Measurements from ENCODE around the gene HLCS. TPM values are rescaled to one million over a fixed set of nuclear protein-coding genes. Genes with fewer than 3 reads are reported as not detected.

HLCS gene
- polyA plus RNA-seq, 4 donors, result 2.7 to 13.7 (median 4.9) TPM

DNA sequence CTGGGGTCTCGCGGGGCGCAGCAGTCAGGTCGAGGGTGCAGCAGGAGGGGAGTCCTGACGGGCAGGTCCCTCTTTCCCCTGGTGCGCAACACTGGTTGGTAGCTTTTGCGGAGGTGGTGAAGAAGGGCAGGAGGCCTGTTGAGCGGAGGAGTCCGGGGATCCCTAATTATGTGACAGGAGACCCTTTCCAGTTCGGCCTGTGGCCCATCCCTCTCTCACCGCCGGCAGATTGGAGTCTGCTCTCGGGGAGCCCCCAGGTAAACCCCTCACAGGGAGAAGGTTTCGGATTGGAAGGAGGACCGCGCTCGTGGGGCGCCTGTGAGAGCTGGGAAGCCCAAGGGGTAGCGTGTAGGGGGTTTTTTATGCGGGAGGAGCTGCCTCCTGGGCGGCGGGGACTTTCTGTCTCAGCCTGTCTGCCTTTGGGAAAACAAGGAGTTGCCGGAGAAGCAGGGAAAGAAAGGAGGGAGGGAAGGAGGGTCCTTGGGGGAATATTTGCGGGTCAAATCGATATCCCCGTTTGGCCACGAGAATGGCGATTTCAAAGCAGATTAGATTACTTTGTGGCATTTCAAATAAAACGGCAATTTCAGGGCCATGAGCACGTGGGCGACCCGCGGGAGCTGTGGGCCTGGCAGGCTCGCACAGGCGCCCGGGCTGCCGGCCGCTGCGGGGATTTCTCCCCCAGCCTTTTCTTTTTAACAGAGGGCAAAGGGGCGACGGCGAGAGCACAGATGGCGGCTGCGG lies 258.0 kb downstream of the HLCS start:
- FAIRE-seq (no peak), DNase-seq (no peak)
- 5 to 9% (median 6%) methylated on average over 39 to 44 of the region's 44 CpGs for WGBS, 3 donors
- H3K4me1 ChIP-seq (ENCODE audit: control insufficient read depth in 3 of 3, insufficient read depth in 2 of 3, low read depth in 1 of 3, low read length in 2 of 3), result peaks cover 0 to 14% (median 2%) of the 10 kb centered on the region in 3 donors
- H3K27ac ChIP-seq (ENCODE audit: low read depth in 1 of 3, low read length in 2 of 3), result no peak overlapping the region
- H3K36me3 ChIP-seq (ENCODE audit: control insufficient read depth in 3 of 3, insufficient read depth in 2 of 3, low read depth in 1 of 3, low read length in 3 of 3), result no peaks in the 10 kb centered on the region
- H3K27me3 ChIP-seq (ENCODE audit: control insufficient read depth in 3 of 3, insufficient read depth in 3 of 3, low read length in 3 of 3), result peaks cover 4 to 90% (median 67%) of the 10 kb centered on the region in 3 donors
- H3K9me3 ChIP-seq (ENCODE audit: control insufficient read depth in 2 of 2, insufficient read depth in 1 of 2, low read depth in 1 of 2, low read length in 1 of 2), result peaks cover 0 to 2% of the 10 kb centered on the region in 2 donors
- no peak overlapping the region for H3K4me3 ChIP-seq (ENCODE audit: low read depth in 1 of 3, low read length in 3 of 3)

DNA sequence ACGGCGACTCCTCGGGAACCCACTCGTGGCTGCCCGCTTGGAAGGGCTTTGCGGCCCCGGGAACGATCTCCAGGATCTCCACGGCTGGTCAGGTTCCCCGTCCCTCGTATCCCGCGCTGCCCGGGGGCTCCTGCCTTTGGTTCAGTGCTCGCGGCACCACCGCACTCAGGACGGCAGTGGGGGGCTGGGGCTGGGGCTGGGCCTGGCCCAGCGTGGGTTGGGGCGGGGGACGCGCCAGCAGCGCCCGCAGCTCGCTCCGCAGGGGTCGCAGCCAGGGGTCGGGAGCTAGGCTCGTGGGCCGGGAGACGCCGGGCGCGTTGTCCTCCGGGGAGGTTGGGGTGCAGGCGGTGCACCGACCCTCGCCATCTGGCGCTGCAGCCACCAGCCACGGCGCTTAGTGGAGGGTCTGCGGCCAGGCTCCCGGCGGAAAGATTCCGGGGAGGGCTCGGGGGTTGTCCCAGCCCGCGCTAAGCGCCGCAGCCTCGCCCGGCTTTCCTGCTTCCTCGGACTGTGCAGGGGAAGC lies 258.6 kb downstream of the HLCS start:
- H3K4me3 ChIP-seq (ENCODE audit: low read depth in 1 of 3, low read length in 3 of 3), result no peak overlapping the region
- DNase-seq (no peak), FAIRE-seq (no peak)
- peaks cover 0 to 2% of the 10 kb centered on the region in 2 donors for H3K9me3 ChIP-seq (ENCODE audit: control insufficient read depth in 2 of 2, insufficient read depth in 1 of 2, low read depth in 1 of 2, low read length in 1 of 2)
- H3K27me3 ChIP-seq (ENCODE audit: control insufficient read depth in 3 of 3, insufficient read depth in 3 of 3, low read length in 3 of 3), result peaks cover 4 to 92% (median 72%) of the 10 kb centered on the region in 3 donors
- H3K4me1 ChIP-seq (ENCODE audit: control insufficient read depth in 3 of 3, insufficient read depth in 2 of 3, low read depth in 1 of 3, low read length in 2 of 3), result peaks cover 0 to 14% (median 2%) of the 10 kb centered on the region in 3 donors
- H3K36me3 ChIP-seq (ENCODE audit: control insufficient read depth in 3 of 3, insufficient read depth in 2 of 3, low read depth in 1 of 3, low read length in 3 of 3), result no peaks in the 10 kb centered on the region
- 4 to 7% (median 7%) methylated on average over 42 to 53 of the region's 53 CpGs for WGBS, 3 donors
- H3K27ac ChIP-seq (ENCODE audit: low read depth in 1 of 3, low read length in 2 of 3), result no peak overlapping the region

DNA sequence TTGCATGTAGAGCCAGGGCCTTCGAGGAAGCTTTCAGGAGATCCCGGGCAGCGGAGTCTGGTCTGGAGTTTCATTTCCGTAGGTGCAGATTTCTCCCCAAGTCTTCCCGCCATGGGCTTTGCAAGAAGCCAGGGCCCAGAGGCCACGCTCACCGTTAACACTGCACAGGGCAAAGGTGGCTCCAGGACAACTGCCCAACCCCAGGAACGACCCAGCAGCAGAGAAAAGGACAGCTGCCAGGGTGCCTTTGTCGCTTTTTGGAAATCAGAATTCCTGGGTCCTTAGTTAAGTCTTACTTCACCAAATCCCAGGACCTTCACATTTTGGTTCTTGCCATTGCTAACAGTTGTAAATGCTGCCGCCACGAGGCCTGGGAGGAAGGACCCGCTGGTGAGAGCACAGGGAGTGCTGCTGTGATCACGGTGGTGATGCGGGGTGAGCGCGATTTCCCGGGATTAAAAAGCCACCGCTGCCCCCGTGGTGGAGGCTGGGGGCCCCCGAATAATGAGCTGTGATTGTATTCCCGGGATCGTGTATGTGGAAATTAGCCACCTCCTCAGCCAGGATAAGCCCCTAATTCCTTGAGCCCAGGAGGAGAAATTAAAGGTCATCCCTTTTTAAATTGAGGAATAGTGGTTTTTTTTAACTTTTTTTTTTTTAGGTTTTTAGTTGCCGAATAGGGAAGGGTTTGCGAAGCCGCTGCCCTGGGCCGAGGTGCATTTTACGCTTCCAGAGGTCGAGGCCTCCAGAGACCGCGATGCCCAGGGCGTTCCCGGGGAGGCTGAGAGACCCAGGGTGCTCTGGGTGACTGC lies 259.3 kb downstream of the HLCS start:
- no peaks in the 10 kb centered on the region for H3K36me3 ChIP-seq (ENCODE audit: control insufficient read depth in 3 of 3, insufficient read depth in 2 of 3, low read depth in 1 of 3, low read length in 3 of 3)
- H3K4me3 ChIP-seq (ENCODE audit: low read depth in 1 of 3, low read length in 3 of 3), result no peak overlapping the region
- DNase-seq, result peak in 1 of 2 donors; percentile 33
- H3K9me3 ChIP-seq (ENCODE audit: control insufficient read depth in 2 of 2, insufficient read depth in 1 of 2, low read depth in 1 of 2, low read length in 1 of 2), result peaks cover 0 to 2% of the 10 kb centered on the region in 2 donors
- WGBS, 3 donors, result 9 to 12% (median 11%) methylated on average over 32 of the region's 32 CpGs
- no peak overlapping the region for H3K27ac ChIP-seq (ENCODE audit: low read depth in 1 of 3, low read length in 2 of 3)
- peaks cover 7 to 92% (median 76%) of the 10 kb centered on the region in 3 donors for H3K27me3 ChIP-seq (ENCODE audit: control insufficient read depth in 3 of 3, insufficient read depth in 3 of 3, low read length in 3 of 3)
- no peak for FAIRE-seq
- peaks cover 0 to 14% (median 2%) of the 10 kb centered on the region in 3 donors for H3K4me1 ChIP-seq (ENCODE audit: control insufficient read depth in 3 of 3, insufficient read depth in 2 of 3, low read depth in 1 of 3, low read length in 2 of 3)

DNA sequence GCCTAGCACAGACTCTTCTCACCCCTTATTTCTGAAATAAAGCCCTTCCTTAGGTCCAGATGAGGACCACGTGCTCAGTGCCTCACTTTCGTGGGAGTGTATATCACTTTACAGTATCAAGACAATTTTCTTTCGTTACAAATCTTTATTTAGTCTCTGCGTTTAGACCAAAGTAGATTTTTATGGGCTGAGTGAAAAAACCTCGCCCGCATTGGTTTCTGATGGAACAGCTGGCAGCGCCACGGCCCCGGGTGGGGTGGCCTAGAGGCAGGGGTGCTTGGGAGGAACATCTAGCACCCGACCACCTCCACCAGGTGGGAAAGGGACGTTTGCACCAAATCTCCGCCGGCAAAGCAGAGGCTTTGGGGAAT lies 260.0 kb downstream of the HLCS start:
- FAIRE-seq (no peak), DNase-seq (peak in 1 of 2 donors; percentile 18)
- Histone ChIP-seq H3K4me1 (ENCODE audit: control insufficient read depth in 3 of 3, insufficient read depth in 2 of 3, low read depth in 1 of 3, low read length in 2 of 3) (peaks cover 0 to 14% (median 2%) of the 10 kb centered on the region in 3 donors), H3K27me3 (ENCODE audit: control insufficient read depth in 3 of 3, insufficient read depth in 3 of 3, low read length in 3 of 3) (peaks cover 7 to 97% (median 83%) of the 10 kb centered on the region in 3 donors), H3K4me3 (ENCODE audit: low read depth in 1 of 3, low read length in 3 of 3) (no peak overlapping the region), H3K27ac (ENCODE audit: low read depth in 1 of 3, low read length in 2 of 3) (no peak overlapping the region), H3K9me3 (ENCODE audit: control insufficient read depth in 2 of 2, insufficient read depth in 1 of 2, low read depth in 1 of 2, low read length in 1 of 2) (peaks cover 0 to 2% of the 10 kb centered on the region in 2 donors), H3K36me3 (ENCODE audit: control insufficient read depth in 3 of 3, insufficient read depth in 2 of 3, low read depth in 1 of 3, low read length in 3 of 3) (no peaks in the 10 kb centered on the region)
- 5 to 6% (median 5%) methylated on average over 13 of the region's 13 CpGs for WGBS, 3 donors

DNA sequence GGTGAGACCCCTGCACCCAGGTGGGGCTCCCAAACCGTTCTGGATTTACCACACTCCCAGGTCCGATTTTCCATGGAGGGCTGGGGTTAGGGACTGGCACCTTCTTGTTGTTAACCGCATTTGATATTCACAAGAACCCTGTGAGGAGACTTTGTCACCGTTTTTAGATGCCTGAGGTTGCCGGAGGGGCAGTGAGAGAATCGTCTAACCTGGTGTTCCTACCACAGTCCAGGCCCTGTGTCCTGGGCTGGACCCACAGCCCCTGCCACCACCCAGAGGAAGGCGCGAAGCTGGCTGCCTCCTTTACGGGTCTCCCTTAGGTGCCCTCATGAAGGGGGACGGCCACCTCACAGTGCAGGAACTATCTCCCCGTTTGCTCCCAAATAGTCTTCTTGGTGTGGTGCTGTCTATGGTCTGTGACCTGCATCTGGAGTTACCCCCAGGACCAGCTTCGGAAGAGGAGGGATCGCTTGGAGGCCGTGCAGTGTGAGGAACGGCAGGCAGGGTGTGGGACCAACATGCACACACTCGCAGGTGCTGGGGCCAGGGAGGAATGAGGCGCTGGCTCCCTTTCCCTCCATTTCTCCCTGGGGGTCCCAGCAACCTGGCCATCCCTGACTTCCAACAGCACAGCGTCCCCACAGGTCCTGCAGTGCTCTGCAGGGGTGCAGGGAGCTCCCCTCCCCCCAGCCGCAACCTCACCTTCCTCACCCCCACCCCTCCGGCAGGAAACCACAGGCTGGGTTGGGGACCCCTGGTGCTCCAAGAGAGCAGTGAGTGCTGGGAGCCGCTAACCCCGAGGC lies 260.6 kb downstream of the HLCS start:
- no peak overlapping the region for H3K27ac ChIP-seq (ENCODE audit: low read depth in 1 of 3, low read length in 2 of 3)
- H3K27me3 ChIP-seq (ENCODE audit: control insufficient read depth in 3 of 3, insufficient read depth in 3 of 3, low read length in 3 of 3), result peaks cover 12 to 99% (median 88%) of the 10 kb centered on the region in 3 donors
- H3K4me3 ChIP-seq (ENCODE audit: low read depth in 1 of 3, low read length in 3 of 3), result no peak overlapping the region
- DNase-seq (peak in 1 of 2 donors; percentile 16), FAIRE-seq (no peak)
- H3K36me3 ChIP-seq (ENCODE audit: control insufficient read depth in 3 of 3, insufficient read depth in 2 of 3, low read depth in 1 of 3, low read length in 3 of 3), result no peaks in the 10 kb centered on the region
- WGBS, 3 donors, result 6 to 10% (median 7%) methylated on average over 22 of the region's 22 CpGs
- H3K4me1 ChIP-seq (ENCODE audit: control insufficient read depth in 3 of 3, insufficient read depth in 2 of 3, low read depth in 1 of 3, low read length in 2 of 3), result peaks cover 2 to 14% (median 5%) of the 10 kb centered on the region in 3 donors
- H3K9me3 ChIP-seq (ENCODE audit: control insufficient read depth in 2 of 2, insufficient read depth in 1 of 2, low read depth in 1 of 2, low read length in 1 of 2), result peaks cover 0 to 2% of the 10 kb centered on the region in 2 donors

DNA sequence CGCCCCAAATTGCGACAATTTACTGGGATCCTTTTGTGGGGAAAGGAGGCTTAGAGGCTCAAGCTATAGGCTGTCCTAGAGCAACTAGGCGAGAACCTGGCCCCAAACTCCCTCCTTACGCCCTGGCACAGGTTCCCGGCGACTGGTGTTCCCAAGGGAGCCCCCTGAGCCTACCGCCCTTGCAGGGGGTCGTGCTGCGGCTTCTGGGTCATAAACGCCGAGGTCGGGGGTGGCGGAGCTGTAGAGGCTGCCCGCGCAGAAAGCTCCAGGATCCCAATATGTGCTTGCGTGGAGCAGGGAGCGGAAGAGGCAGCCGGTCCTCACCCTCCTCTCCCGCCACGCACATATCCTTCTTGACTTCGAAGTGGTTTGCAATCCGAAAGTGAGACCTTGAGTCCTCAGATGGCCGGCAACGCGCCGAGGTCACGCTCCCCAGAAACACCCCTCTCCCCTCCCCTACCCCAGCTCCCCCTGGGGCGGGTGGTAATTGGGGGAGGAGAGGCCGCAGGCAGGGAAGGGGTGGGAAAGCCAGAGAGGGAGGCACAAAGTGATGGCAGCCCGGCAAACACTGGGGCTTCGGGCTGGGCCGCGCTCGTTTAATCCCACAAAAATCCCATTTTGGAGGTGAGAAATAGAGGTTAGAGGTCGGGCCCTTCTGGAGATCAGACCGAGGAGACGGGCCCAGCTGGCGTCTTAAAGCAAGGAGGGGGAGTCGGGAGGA lies 261.4 kb downstream of the HLCS start:
- H3K4me3 ChIP-seq (ENCODE audit: low read depth in 1 of 3, low read length in 3 of 3), result no peak overlapping the region
- DNase-seq (no peak), FAIRE-seq (no peak)
- no peaks in the 10 kb centered on the region for H3K36me3 ChIP-seq (ENCODE audit: control insufficient read depth in 3 of 3, insufficient read depth in 2 of 3, low read depth in 1 of 3, low read length in 3 of 3)
- H3K9me3 ChIP-seq (ENCODE audit: control insufficient read depth in 2 of 2, insufficient read depth in 1 of 2, low read depth in 1 of 2, low read length in 1 of 2), result peaks cover 0 to 2% of the 10 kb centered on the region in 2 donors
- H3K27me3 ChIP-seq (ENCODE audit: control insufficient read depth in 3 of 3, insufficient read depth in 3 of 3, low read length in 3 of 3), result peaks cover 17 to 99% (median 86%) of the 10 kb centered on the region in 3 donors
- 5 to 9% (median 6%) methylated on average over 38 to 39 of the region's 39 CpGs for WGBS, 3 donors
- H3K27ac ChIP-seq (ENCODE audit: low read depth in 1 of 3, low read length in 2 of 3), result no peak overlapping the region
- H3K4me1 ChIP-seq (ENCODE audit: control insufficient read depth in 3 of 3, insufficient read depth in 2 of 3, low read depth in 1 of 3, low read length in 2 of 3), result peaks cover 2 to 11% (median 6%) of the 10 kb centered on the region in 3 donors

DNA sequence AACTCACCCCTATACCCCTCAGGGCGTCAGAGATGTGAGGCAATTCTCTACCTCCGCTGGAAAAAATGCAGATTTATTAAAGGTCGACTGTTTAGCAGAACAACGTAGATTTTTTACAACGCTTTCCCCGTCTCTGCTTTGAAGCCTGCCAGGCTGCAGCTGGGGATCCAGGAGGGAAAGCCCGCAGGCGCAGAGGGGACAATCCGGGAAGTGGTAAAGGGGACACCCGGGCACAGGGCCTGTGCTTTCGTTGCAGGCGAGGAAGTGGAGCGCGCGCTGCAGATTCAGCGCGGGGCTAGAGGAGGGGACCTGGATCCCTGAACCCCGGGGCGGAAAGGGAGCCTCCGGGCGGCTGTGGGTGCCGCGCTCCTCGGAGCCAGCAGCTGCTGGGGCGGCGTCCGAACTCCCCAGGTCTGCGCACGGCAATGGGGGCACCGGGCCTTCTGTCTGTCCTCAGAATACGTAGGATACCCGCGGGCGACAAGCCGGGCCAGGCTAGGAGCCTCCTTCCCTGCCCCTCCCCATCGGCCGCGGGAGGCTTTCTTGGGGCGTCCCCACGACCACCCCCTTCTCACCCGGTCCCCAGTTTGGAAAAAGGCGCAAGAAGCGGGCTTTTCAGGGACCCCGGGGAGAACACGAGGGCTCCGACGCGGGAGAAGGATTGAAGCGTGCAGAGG lies 262.1 kb downstream of the HLCS start:
- Histone ChIP-seq H3K36me3 (ENCODE audit: control insufficient read depth in 3 of 3, insufficient read depth in 2 of 3, low read depth in 1 of 3, low read length in 3 of 3) (no peaks in the 10 kb centered on the region), H3K9me3 (ENCODE audit: control insufficient read depth in 2 of 2, insufficient read depth in 1 of 2, low read depth in 1 of 2, low read length in 1 of 2) (peaks cover 0 to 2% of the 10 kb centered on the region in 2 donors), H3K4me3 (ENCODE audit: low read depth in 1 of 3, low read length in 3 of 3) (no peak overlapping the region), H3K4me1 (ENCODE audit: control insufficient read depth in 3 of 3, insufficient read depth in 2 of 3, low read depth in 1 of 3, low read length in 2 of 3) (peaks cover 2 to 9% (median 5%) of the 10 kb centered on the region in 3 donors), H3K27ac (ENCODE audit: low read depth in 1 of 3, low read length in 2 of 3) (no peak overlapping the region), H3K27me3 (ENCODE audit: control insufficient read depth in 3 of 3, insufficient read depth in 3 of 3, low read length in 3 of 3) (peaks cover 18 to 99% (median 87%) of the 10 kb centered on the region in 3 donors)
- DNase-seq (no peak), FAIRE-seq (no peak)
- WGBS, 3 donors, result 3 to 5% (median 3%) methylated on average over 42 to 49 of the region's 49 CpGs
